Measurements from ENCODE around the gene KCNIP3.

KCNIP3 gene

GRCh38 chr2:95329891-95330793 is 33.0 kb downstream of the KCNIP3 start:
- no peak for DNase-seq

DNA sequence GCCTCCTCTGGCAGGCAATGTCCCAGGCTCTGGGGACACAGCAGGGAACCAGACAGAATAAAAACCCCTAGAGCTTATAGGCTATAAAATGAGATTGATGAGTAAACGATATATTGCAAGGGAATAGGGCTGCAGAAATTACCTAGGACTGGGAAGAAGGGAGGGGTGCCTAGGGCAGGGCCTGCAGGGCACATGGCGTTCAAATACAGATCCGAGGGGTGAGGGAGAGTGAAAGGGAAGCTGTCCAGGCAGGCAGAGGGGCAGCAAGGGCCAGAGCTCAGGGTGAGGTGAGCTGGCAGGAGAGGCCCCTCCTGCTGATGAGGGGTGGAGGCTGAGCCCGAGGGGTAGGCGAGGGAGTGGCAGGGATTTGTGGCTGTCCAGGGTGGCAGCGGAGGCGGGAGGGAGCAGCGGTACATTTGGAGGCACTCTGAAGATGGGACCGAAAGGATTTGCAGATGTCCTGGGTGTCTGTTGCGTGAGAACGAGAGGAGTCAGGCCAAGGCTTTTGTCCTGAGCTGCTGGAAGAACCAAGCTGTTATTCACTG is 33.7 kb downstream of the KCNIP3 start:
- DNase-seq, result no peak

DNA sequence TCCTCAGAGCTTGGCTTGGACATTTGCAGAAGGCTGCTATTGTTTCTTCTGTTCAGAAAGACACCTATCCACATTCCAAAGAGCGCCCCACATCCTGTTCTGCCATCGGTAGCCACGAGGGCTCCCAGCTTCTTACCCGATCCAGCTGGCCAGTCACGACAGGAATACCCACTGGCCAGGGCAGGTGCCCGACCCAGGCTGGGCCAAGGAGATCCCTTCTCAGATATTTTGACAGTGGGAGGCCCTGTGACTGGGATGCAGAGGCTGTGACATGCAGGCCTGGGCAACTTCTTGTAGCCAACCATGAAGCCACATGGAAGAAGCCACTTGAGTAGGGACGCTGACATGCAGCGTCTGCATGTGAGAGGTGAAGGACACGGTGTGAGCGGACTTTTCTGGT is 34.5 kb downstream of the KCNIP3 start:
- no peak for DNase-seq

DNA sequence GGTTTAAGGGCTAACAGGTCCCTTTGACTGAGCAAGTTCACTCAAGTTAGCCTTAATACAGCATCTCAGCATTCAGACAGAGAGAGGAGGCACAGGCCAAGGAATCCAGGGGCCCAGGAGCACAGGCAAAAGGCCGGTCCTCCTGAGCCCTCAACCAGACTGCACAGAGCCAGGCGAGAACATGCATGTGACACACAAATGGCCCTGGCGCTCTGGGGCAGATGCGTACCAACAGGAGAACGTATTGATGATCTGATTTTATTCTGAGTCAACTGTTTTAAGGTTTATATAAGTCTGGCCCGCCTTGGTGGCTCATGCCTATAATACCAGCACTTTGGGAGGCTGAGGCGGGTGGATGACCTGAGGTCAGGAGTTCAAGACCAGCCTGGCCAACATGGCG is 34.9 kb downstream of the KCNIP3 start:
- no peak for DNase-seq

- no peak for DNase-seq
Observed at GRCh38 chr2:95333056-95333455, 35.9 kb downstream of the KCNIP3 start.

DNA sequence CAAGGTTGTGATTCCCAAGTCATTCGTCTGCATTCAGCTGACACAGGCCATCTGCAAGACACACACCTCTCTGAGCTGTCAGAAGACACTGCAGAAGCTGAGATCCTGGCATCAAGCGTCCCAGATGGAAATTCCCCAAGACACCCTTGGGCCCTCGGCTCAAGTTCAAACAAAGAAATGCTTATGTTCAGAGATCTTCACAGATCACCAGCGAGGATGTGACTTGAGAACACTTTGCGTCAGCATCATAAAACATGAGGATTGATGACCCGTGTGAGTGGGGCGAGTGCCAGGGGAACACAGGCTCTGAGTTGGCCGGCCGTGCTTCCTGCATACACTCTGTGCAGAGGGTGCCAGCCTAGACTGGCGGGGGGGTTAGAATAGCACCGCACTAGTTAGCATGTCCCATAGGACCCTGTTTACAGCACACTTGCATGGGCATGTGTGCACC is 36.8 kb downstream of the KCNIP3 start:
- DNase-seq, result no peak

GRCh38 chr2:95334916-95335641 is 37.9 kb downstream of the KCNIP3 start:
- DNase-seq, result no peak

DNA sequence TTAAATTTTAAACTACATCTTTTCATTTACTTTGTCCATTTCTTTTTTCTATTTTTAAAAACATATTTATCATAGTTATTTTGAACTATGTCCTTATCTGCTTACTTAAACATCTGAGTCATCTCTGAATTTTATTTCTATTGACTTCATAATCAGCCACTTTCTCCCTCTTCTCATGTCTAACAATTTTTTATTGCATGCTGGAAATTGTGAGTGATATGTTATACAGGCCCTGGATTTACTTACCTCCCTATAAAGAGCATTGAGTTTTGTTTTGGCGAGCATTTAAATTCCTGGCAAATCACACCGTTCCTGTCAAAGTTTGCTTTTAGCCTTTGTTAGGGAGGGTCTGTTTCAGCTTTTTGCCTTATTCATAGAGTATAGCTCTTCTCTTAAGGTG is 39.3 kb downstream of the KCNIP3 start:
- DNase-seq, result no peak

GRCh38 chr2:95337829-95338228 is 40.7 kb downstream of the KCNIP3 start:
- DNase-seq, result no peak

GRCh38 chr2:95342556-95343320 is 45.6 kb downstream of the KCNIP3 start:
- DNase-seq, result no peak

- no peak for DNase-seq
Observed at GRCh38 chr2:95343429-95344214, 46.5 kb downstream of the KCNIP3 start.

GRCh38 chr2:95344215-95344583 is 47.1 kb downstream of the KCNIP3 start:
- DNase-seq, result no peak

DNA sequence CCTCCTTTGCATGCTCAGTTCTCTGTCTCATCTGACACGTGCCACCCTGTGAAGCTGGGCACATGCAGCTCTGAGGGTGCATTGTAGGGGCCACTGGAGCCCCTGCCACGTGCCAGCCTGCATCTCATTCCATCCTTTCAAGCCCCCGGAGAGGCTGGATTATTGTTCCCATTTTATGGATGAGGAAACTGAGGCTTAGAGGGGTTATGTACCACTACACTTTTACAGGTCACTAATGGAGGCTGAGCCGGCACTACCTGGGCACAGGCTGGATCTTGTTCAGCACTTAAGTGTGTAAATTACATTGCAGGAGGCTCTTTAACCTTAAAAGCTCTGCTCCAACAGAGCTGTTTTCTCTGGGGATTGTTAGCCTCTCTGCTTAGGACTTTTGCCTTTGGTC is 47.5 kb downstream of the KCNIP3 start:
- no peak for DNase-seq

- DNase-seq, result no peak
Observed at GRCh38 chr2:95345081-95345562, 48.0 kb downstream of the KCNIP3 start.

DNA sequence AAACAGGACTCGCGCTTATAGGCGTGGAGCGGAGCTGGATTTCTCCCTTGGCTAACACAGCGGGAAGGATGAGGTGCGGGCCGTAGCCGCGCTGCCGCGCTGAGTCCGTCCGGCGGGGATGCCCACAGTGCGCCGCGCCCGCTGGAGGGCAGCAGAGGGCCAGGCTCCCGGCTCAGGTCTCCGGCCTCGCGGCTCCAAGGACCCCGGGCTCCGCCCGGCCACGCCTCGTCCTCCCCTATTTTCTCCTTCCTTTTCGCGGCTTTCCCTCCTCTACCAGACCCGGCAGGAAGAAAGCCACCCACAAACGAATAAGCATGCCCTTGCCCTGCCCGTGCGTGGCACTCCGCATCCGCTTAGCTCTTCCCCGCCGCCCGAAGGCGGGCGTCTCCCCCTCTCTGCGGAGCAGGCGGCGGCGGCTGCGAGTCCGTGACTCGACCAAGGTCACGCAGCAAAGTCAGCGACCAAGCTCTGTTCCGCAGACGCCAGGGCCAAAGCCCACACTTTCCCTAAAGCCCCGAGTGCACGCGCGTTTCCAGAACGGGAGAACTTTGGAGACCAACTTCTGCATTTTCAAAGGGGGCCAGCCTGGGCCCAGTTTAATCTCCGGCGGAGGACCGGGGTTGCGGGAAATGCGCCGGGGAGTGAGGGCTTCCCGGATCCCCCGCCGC is 48.5 kb downstream of the KCNIP3 start:
- no peak for DNase-seq

DNA sequence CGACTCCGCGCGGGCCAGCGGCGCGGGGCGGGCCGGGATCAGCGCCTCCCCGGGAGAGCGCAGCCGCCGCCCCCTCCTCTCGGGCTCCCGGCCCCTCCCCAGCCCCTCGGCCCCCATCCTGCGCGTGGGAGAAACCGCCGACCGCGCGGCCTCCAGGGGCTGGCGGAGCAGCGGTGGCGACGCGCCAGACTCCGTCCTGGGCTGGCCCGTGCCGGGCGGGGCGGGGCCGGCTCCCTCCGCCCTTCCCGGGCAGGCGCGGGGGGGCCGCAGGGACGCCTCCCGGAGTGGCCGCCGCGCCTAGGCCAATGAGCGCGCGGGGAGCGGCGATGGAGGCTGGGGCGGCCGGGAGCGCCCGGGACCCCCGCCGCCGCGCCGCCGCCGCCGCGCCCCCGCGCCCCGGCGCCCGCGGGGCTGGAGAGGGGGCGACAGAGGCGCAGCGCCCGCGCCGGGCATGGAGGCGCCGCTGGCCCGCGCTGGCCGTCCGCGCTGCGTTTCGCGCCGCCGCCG is 49.1 kb downstream of the KCNIP3 start:
- no peak for DNase-seq

DNA sequence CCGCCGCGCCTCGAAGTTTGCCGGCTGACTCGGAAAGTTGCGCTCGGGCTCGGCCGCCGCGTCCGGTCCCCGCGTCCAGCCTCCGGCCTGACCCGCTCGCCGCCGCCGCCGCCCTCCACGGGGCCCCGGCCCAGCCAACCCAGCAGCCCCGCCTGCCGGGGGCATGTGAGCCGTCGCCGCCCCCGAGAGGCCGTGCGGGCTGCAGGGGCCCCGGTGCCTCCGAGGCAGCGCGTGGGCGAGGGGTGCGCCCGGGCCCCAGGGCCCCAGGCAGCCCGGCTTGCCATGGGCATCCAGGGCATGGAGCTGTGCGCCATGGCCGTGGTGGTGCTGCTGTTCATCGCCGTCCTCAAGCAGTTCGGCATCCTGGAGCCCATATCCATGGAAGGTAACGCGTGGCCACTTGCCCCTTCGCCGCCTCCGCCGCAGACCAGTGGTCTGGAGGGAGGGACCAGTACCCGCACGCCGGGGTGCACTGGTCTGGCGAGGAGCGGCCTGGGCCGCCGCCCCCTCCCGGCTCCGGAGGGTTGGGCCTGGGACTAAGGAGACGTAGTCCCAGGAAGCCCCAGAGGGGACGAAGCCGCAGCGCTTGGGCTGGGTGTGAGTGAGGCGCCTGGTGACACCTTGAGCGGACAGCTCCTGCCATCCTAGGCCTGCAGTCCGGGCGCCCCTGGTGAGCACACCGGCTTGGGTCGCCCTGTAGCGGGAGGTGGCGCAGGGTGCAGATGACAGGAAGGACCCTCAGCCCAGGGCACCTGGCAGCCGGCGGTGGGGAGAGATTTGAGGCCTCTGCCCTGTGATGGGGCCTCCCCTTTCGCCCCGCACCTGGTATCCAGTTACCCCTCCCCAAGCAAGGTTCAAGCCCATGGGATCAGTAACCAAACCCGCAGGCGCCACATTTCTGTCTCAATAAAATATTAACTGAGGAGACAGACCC is 49.9 kb downstream of the KCNIP3 start:
- no peak for DNase-seq

- DNase-seq, result no peak
Observed at GRCh38 chr2:95347681-95348608, 50.8 kb downstream of the KCNIP3 start.
